HG03066 (cell line): Measurements from ENCODE around the gene GPAT3.
"Not testable (repeated sequence)": the region's sequence is repeated elsewhere in the genome, so short reads cannot be mapped to it uniquely, and the experiment has no call there.

Source experiments
- ATAC-seq: cut with Tn5 transposase; IDR thresholded peaks from one replicate; pipeline ENCODE4 v1.9.1; 2021; ENCODE audit warnings: low read depth; ENCODE audit not compliant: unreplicated experiment

GPAT3 gene

GRCh38 chr4:83548151-83548905, 12.4 kb downstream of the GPAT3 start:
- peak; percentile 87 for ATAC-seq

GRCh38 chr4:83552083-83552482, 16.2 kb downstream of the GPAT3 start:
- ATAC-seq: no peak

GRCh38 chr4:83552924-83553323, 17.0 kb downstream of the GPAT3 start:
- ATAC-seq: peak; percentile 70

GRCh38 chr4:83556006-83556707, 20.2 kb downstream of the GPAT3 start:
- ATAC-seq: no peak

- ATAC-seq: no peak
These were observed 20.9 kb downstream of the GPAT3 start for GRCh38 chr4:83556816-83557215.

- ATAC-seq: no peak
These were observed 22.2 kb downstream of the GPAT3 start for GRCh38 chr4:83558059-83558653.

GRCh38 chr4:83558680-83559079, 22.8 kb downstream of the GPAT3 start:
- no peak for ATAC-seq

GRCh38 chr4:83560523-83560922, 24.6 kb downstream of the GPAT3 start:
- no peak for ATAC-seq

- no peak for ATAC-seq
These were observed 25.5 kb downstream of the GPAT3 start for GRCh38 chr4:83561381-83561780.

GRCh38 chr4:83563998-83564397, 28.1 kb downstream of the GPAT3 start:
- ATAC-seq: no peak

- ATAC-seq: no peak
These were observed 32.2 kb downstream of the GPAT3 start for GRCh38 chr4:83568062-83568461.

- ATAC-seq: no peak
These were observed 33.5 kb downstream of the GPAT3 start for GRCh38 chr4:83569429-83569828.

GRCh38 chr4:83569987-83570386, 34.1 kb downstream of the GPAT3 start:
- ATAC-seq: no peak

GRCh38 chr4:83572848-83573247, 36.9 kb downstream of the GPAT3 start:
- ATAC-seq: no peak

GRCh38 chr4:83574247-83574646, 38.3 kb downstream of the GPAT3 start:
- no peak for ATAC-seq

GRCh38 chr4:83576237-83576636, 40.3 kb downstream of the GPAT3 start:
- ATAC-seq: not testable (repeated sequence)

GRCh38 chr4:83581411-83582288, 45.7 kb downstream of the GPAT3 start:
- peak; percentile 76 for ATAC-seq

- ATAC-seq: no peak
These were observed 46.4 kb downstream of the GPAT3 start for GRCh38 chr4:83582289-83582785.

- no peak for ATAC-seq
These were observed 50.1 kb downstream of the GPAT3 start for GRCh38 chr4:83585982-83586508.

- no peak for ATAC-seq
These were observed 53.4 kb downstream of the GPAT3 start for GRCh38 chr4:83589279-83589678.
